Left lung (tissue), 10 donors: ENCODE measurements around the gene MGA. TPM values are rescaled to one million over a fixed set of nuclear protein-coding genes. Genes with fewer than 3 reads are reported as not detected.

Experiments used
- ATAC-seq: fragments of 200-7000 bp; cut with Tn5 transposase; one replicate; pipeline ENCODE4 v1.9.1; 2020; ENCODE audit warnings: moderate library complexity
- DNase-seq, 4 donors: peaks; one replicate each; pipeline ENCODE4 v3.0.0-alpha.2; 2013 to 2020
- H3K27ac ChIP-seq, 2 donors: fragments of 200-600 bp; sonication (generic) in 1 of 2; one replicate each; pipeline versions ENCODE4 v1.5.0 to v1.8.0; 2020 to 2021
- H3K27me3 ChIP-seq, 2 donors: fragments of 200-600 bp; sonication (generic) in 1 of 2; one replicate each; pipeline versions ENCODE4 v1.5.0 to v1.8.0; 2020 to 2021
- H3K36me3 ChIP-seq, 2 donors: fragments of 200-600 bp; sonication (generic) in 1 of 2; one replicate each; pipeline versions ENCODE4 v1.5.0 to v1.8.0; 2020 to 2021
- H3K4me1 ChIP-seq, 2 donors: fragments of 200-600 bp; one replicate each; pipeline ENCODE4 v1.8.0; 2021
- H3K4me3 ChIP-seq, 2 donors: fragments of 200-600 bp; sonication (generic) in 1 of 2; one replicate each; pipeline versions ENCODE4 v1.5.0 to v1.8.0; 2020 to 2021; ENCODE audit warnings: mild to moderate bottlenecking in 1 of 2
- H3K9me3 ChIP-seq, 2 donors: fragments of 200-600 bp; sonication (generic) in 1 of 2; one replicate each; pipeline versions ENCODE4 v1.5.0 to v1.8.0; 2020 to 2021
- intact Hi-C, 2 donors: fragments of 100-400 bp; cut with DNase I; formaldehyde crosslinking; loops; one replicate each; pipeline versions ENCODE4 v1.11.2 to v1.14.2; 2022
- polyA plus RNA-seq, 6 donors: library from polyadenylated mRNA; unstranded; fragments of 120-200 nt; gene quantifications; one replicate each; pipeline ENCODE4 v1.2.1, GENCODE V29; 2013; ENCODE audit not compliant: insufficient read length in 6 of 6
- total RNA-seq, 2 donors: library from RNA; stranded (reverse); fragmentation: NEBNext Ultra II Directional; extraction: Animal tissue kit (Norgen Biotek cat#: 25700); gene quantifications; one replicate each; pipeline ENCODE4 v1.2.1, GENCODE V29; 2021
- TF ChIP-seq, protein P1 (sequence below), 2 donors: fragments of 200-600 bp; sonication (generic) in 1 of 2; IDR thresholded peaks; one replicate each; pipeline versions ENCODE4 v1.5.0 to v1.8.0; 2021; ENCODE audit warnings: antibody characterized with exemption in 2 of 2
- donor health status: DM: no; HTN: yes; CAD: no.
- donor health status: DM: no; HTN: no; CAD: no.

MGA gene
- total and polyA plus RNA-seq, 8 donors = 33.4 to 41.7 (median 39.2) TPM

DNA sequence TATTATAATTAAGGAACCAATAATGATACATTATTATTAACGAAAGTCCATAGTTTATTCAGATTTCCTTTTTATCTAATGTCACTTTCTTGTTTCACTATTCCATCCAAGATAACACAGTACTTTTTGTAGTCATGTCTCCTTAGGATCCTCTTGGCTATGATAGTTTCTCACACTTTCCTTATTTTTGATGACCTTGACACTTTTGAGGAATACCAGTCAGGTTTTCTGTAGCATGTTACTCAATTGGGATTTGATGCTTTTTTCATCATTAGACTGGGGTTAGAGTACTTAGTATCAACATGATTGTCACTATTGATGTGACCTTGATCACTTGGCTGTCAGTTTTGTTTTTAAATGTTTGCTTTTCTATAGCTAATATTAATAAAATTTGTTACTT is 33.0 kb upstream of the MGA start:
- TF ChIP-seq, protein P1, sequence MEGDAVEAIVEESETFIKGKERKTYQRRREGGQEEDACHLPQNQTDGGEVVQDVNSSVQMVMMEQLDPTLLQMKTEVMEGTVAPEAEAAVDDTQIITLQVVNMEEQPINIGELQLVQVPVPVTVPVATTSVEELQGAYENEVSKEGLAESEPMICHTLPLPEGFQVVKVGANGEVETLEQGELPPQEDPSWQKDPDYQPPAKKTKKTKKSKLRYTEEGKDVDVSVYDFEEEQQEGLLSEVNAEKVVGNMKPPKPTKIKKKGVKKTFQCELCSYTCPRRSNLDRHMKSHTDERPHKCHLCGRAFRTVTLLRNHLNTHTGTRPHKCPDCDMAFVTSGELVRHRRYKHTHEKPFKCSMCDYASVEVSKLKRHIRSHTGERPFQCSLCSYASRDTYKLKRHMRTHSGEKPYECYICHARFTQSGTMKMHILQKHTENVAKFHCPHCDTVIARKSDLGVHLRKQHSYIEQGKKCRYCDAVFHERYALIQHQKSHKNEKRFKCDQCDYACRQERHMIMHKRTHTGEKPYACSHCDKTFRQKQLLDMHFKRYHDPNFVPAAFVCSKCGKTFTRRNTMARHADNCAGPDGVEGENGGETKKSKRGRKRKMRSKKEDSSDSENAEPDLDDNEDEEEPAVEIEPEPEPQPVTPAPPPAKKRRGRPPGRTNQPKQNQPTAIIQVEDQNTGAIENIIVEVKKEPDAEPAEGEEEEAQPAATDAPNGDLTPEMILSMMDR (IDR thresholded peaks at IDR 0.05) = no peak
- DNase-seq = no peak
- intact Hi-C loops = no loop called here

DNA sequence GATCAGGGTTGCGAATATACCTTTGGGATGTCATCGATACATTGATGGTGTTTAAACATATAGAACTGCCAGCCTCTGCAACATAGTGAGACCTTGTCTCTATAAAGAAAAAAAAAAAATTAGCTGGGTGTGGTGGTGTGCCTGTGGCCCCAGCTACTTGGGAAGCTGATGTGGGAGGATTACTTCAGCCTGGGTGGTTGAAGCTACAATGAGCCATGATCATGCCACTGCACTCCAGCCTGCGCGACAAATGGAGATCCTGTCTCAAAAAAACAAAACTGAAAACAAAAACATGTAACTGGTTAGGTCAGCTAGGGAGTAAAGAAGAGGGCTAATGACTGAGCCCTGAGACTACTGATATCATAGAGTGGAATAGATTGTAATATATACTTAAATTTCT is 30.7 kb upstream of the MGA start:
- TF ChIP-seq, protein P1 (IDR thresholded peaks at IDR 0.05) = no peak
- no peak overlapping the region for H3K27ac ChIP-seq
- ATAC-seq = no peak
- no peaks in the 10 kb centered on the region for H3K9me3 ChIP-seq
- intact Hi-C loops = no loop called here
- H3K36me3 ChIP-seq = no peaks in the 10 kb centered on the region
- DNase-seq = no peak
- H3K27me3 ChIP-seq = no peaks in the 10 kb centered on the region
- H3K4me1 ChIP-seq = peaks cover 0 to 5% of the 10 kb centered on the region in 2 donors
- H3K4me3 ChIP-seq = no peak overlapping the region

More for the DNA sequence above, 33.0 kb upstream of the MGA start:
- Histone ChIP-seq H3K27ac (no peak overlapping the region), H3K4me1 (peaks cover 0 to 4% of the 10 kb centered on the region in 2 donors), H3K4me3 (no peak overlapping the region), H3K9me3 (no peaks in the 10 kb centered on the region), H3K27me3 (no peaks in the 10 kb centered on the region), H3K36me3 (no peaks in the 10 kb centered on the region)
- no peak for ATAC-seq

DNA sequence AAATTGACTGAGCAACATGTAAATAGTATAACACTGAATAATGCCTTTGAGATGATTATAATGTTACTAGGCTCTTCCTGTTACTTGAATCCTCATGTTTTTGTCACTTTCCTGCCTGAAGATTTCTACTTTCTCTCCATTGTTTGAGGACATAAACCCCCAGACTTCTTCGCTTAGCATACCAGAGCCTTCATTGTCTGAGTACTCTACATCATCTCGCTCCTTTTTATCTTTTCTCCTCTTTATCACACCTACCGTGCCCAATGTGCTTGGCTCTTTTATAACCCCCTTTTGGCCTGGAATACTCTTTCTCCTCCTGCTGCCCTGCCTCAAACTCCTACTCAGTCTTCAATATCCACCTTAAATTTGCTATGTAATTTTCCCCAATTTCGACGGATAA is 30.3 kb upstream of the MGA start:
- H3K36me3 ChIP-seq = no peaks in the 10 kb centered on the region
- ATAC-seq = no peak
- TF ChIP-seq, protein P1 (IDR thresholded peaks at IDR 0.05) = no peak
- intact Hi-C loops = no loop called here
- H3K27ac ChIP-seq = no peak overlapping the region
- H3K9me3 ChIP-seq = no peaks in the 10 kb centered on the region
- no peak overlapping the region for H3K4me3 ChIP-seq
- H3K4me1 ChIP-seq = peaks cover 0 to 8% of the 10 kb centered on the region in 2 donors
- no peak for DNase-seq
- H3K27me3 ChIP-seq = no peaks in the 10 kb centered on the region

DNA sequence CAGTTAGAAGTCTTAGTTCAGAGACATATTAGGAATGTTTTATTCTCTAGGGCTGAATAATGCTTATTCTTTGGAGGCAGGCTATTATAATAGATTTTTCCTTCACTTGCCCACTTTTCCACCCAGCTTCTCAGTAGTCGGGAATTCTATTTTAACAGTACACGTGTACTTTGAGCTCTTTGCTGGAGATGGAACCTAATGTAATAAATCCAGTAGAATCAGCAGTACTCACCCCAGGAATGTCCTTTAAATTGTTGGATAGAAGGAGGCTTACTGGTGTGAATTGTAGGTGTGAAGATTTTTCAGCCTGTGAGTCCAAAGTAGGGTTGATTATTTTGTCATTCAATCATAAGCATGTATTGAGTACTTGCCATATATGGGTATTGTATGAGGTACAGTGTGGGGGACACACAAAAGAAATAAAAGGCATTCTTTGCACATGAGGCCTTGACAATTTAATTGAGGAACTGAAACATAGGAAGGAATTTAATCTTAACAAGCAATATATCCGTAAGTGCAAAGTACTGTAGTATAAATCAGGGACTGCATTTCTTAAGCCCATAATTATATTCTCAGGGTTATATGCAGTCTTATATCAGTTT is 29.5 kb upstream of the MGA start:
- peaks cover 0 to 8% of the 10 kb centered on the region in 2 donors for H3K4me1 ChIP-seq
- H3K9me3 ChIP-seq = no peaks in the 10 kb centered on the region
- intact Hi-C loops = no loop called here
- H3K36me3 ChIP-seq = no peaks in the 10 kb centered on the region
- no peak overlapping the region for H3K27ac ChIP-seq
- ATAC-seq (no peak), DNase-seq (no peak)
- no peaks in the 10 kb centered on the region for H3K27me3 ChIP-seq
- no peak overlapping the region for H3K4me3 ChIP-seq
- TF ChIP-seq, protein P1 (IDR thresholded peaks at IDR 0.05) = no peak

DNA sequence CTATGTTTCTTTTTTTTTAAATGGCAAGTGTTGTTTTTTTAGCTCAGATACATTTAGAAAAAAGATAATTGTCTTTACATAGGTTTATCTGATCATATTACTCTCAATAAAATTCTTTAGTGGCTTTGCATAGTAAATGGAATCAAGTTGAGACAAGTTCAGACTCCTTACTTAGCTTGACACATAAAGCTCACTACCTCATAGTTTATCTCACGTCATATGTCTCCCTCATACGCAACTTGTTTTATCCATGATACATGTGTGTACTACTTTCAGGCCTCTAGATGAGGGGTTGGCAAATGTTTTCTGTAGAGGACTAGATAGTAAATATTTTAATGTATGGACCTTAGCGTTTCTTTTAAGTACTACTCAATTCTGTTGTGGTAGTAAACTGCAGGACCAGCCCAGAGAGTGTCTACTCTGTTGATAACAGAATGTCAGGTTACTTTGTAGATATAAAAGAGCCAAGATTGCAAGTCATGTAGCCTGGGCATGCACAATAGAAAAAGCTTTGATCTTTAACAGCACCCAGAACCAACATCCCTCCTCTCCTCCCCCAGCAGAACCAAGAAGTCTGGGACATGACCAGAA is 28.2 kb upstream of the MGA start:
- ATAC-seq (no peak), DNase-seq (no peak)
- no peaks in the 10 kb centered on the region for H3K27me3 ChIP-seq
- H3K4me3 ChIP-seq = no peak overlapping the region
- no peaks in the 10 kb centered on the region for H3K9me3 ChIP-seq
- peaks cover 0 to 8% of the 10 kb centered on the region in 2 donors for H3K4me1 ChIP-seq
- intact Hi-C loops = no loop called here
- TF ChIP-seq, protein P1 (IDR thresholded peaks at IDR 0.05) = no peak
- no peak overlapping the region for H3K27ac ChIP-seq
- H3K36me3 ChIP-seq = no peaks in the 10 kb centered on the region
